SK-N-SH treated with all-trans-retinoic acid at 6 μM for 48 hours (cell line): ENCODE measurements around the gene PCDHGB5.

ENCODE experiments used
- CSRNP3 ChIP-seq: fragments of 250-450 bp; sonication (Bioruptor Pico); IDR thresholded peaks from 2 replicates; pipeline ENCODE4 v1.5.1; 2021; ENCODE audit warnings: mild to moderate bottlenecking, moderate library complexity
- ISL1 ChIP-seq: fragments of 250-450 bp; sonication (Bioruptor Pico); IDR thresholded peaks from 2 replicates; pipeline ENCODE4 v2.1.2; 2022; ENCODE audit warnings: mild to moderate bottlenecking, moderate library complexity
- PPARA ChIP-seq: fragments of 250-450 bp; sonication (Bioruptor Pico); IDR thresholded peaks from 2 replicates; pipeline ENCODE4 v1.5.0; 2020; ENCODE audit warnings: mild to moderate bottlenecking, borderline replicate concordance
- RARB ChIP-seq: fragments of 250-450 bp; sonication (Bioruptor Pico); IDR thresholded peaks from 2 replicates; pipeline ENCODE4 v1.8.0; 2021; ENCODE audit warnings: mild to moderate bottlenecking, moderate library complexity
- TCF4 ChIP-seq: fragments of 250-450 bp; sonication (Bioruptor Pico); IDR thresholded peaks from 2 replicates; pipeline ENCODE4 v1.8.0; 2021; ENCODE audit warnings: mild to moderate bottlenecking, moderate library complexity, borderline replicate concordance
- TOX ChIP-seq: fragments of 250-450 bp; sonication (Bioruptor Pico); IDR thresholded peaks from 2 replicates; pipeline ENCODE4 v1.8.0; 2021; ENCODE audit warnings: mild to moderate bottlenecking, moderate library complexity, borderline replicate concordance
- ZC3H10 ChIP-seq: fragments of 250-450 bp; sonication (Bioruptor Pico); IDR thresholded peaks from 2 replicates; pipeline ENCODE4 v1.5.1; 2021; ENCODE audit warnings: mild to moderate bottlenecking, moderate library complexity
- ZNF70 ChIP-seq: fragments of 450-650 bp; formaldehyde crosslinking; IDR thresholded peaks from 2 replicates; pipeline ENCODE4 v1.5.0; 2020; ENCODE audit warnings: mild to moderate bottlenecking, moderate library complexity
- ZNF8 ChIP-seq: fragments of 450-650 bp; formaldehyde crosslinking; IDR thresholded peaks from 2 replicates; pipeline ENCODE4 v1.5.0; 2020; ENCODE audit warnings: mild to moderate bottlenecking, moderate library complexity

- no peak for TF ChIP-seq CSRNP3
- TF ChIP-seq ZNF8, result no peak
- TF ChIP-seq TCF4, result no peak
- no peak for TF ChIP-seq RARB
- no peak for TF ChIP-seq ZNF70 (CRISPR knock-in tag)
- TF ChIP-seq ISL1 (CRISPR knock-in tag), result no peak
- no peak for TF ChIP-seq ZC3H10 (CRISPR knock-in tag)
- no peak for TF ChIP-seq PPARA
- TF ChIP-seq TOX (CRISPR knock-in tag), result no peak
These were observed 12.0 kb downstream of the PCDHGB5 start for GRCh38 chr5:141409598-141410306.
